Endometrial microvascular endothelial cells (primary cell): ENCODE measurements around the gene COL27A1. TPM values are rescaled to one million over a fixed set of nuclear protein-coding genes. Genes with fewer than 3 reads are reported as not detected.

Source experiments
- in situ Hi-C: cut with HindIII; loops from 2 replicates; pipeline ENCODE4 v1.10.0; 2017; ENCODE audit warnings: low sequenced_read_pairs, low pct_unique_long_range_greater_than_20kb; ENCODE audit errors: inconsistent ontology term
- total RNA-seq: library from RNA; depleted of rRNA; stranded (reverse); fragments of >200 nt; gene quantifications from one replicate; pipeline ENCODE4 v1.2.3, GENCODE V29; 2015; ENCODE audit errors: inconsistent ontology term

COL27A1 gene
- total RNA-seq, 1 donor from 2014 or later = 17.4 TPM

- in situ Hi-C loops = no loop called here
Observed at GRCh38 chr9:114196117-114196516, 40.8 kb downstream of the COL27A1 start.

DNA sequence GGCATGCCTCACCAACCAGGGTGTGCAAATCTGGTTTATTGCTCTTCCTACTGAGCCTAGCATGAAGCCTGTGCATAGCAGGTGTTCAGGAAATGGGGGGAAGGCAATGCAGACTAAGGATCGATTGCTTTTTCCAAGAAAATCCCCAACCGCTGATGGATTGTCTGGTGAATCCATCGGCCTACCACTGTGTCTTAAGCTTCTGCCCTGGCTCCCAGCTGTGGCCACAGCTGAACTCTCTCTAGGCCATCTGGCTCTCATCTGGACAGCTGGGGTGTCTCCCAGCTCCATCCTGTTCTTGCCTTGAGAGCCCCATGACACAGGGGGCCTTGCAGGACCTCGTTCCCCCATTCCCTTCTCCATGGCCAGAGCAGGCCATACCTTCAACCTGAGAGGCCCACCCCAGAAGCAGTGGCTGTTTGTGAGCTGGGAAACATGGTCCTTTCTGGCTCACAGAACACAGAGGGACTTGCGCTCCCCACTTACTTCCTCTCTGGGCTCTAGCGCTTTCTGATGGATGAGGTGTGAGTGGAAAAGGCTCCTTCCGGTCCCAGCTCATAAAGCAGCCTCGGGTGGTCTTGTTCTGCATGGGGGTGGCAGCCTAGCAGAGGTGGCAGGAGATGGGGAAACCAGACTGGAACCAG, 41.8 kb downstream of the COL27A1 start:
- in situ Hi-C loops = no loop called here

DNA sequence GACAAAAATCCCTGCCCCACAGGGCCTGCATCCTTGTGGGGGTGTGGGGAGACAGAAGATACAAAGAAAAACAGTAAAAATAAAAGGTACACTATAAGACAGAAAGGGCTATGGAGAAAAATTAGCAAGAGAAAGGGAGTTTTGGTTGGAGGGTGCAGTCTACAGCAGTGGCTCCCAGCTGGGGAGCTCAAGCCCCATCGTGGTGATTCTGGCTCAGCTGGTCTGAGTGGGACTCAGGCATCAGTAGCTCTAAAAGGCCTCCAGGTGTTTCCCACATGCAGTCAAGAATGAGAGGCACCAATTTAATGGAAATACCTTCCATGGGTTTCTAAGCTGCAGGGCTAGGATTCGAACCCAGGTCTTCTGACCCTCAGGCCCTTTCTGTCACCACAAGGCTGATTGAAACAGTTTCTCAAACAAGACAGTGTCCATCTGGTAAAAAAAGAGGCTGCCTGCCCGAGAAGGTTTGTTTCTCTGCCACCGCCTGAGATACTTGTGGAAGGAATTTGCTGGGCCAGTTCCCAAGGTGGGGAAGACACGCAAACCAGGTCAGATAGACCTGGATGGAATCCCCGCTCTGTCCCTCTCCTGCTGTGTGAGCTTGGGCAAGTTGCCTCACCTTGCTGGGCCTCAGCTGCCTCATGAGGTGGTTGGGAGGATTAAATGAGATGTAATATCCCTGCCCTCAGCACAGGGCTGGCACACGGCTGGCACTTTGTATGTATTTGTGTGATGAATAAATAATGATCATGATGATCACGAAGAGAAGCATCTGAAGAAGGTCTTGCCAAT, 43.1 kb downstream of the COL27A1 start:
- in situ Hi-C loops = no loop called here

- in situ Hi-C loops = no loop called here
Observed at GRCh38 chr9:114200721-114201300, 45.5 kb downstream of the COL27A1 start.

DNA sequence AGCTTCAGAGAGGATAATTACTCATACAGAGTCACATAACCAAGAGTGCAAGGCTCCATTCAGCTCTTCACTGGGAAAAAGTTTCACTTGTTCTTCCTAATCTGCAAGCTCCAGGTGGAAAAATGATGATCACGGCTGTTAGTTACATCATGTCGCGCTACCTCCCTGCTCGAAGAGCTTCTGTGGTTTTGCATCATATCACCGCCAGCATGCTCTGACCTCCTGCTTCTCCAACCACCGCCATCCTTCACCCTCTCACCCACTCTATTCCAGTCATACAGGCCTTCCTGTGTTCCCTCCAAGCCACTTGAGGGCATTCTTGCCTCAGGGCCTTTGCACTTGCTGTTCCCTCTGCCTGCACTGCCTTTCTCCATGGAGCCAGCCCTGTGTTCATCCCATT, 47.1 kb downstream of the COL27A1 start:
- in situ Hi-C loops = no loop called here

- in situ Hi-C loops = no loop called here
Observed at GRCh38 chr9:114202849-114203248, 47.5 kb downstream of the COL27A1 start.

DNA sequence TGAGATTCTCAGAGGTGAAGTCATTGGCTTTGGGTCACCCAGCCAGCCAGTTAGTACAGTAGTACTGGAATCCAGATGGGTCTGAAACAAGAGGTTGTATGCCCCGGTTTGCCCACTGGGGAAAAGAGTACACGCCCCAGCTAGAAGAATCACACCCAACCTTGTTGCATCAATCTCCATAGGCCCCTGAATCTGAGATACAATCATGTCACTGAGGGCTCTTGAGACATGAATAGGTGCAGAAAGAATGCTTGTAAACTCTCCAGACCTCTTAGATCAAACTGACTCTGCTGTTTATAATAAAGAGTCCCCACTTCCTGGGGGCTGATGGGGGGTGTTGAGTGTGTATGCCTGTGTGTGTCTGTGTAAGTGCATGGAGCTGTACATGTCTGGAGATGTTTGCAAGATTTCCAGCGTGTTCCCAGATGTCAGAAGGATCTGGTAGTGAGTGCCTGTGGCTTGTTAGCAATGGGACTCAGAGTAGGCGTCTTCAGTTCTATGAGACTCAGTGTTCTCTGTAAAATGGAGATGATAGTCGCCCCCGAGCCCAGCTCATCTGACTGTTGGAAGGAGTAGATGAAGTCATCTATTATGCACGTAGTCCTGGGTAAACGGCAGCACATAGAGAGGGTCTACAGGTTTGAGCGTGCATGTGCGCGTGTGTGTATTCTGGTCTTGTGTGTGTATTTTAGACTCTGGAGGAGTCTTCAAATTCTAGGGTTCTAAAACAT, 48.2 kb downstream of the COL27A1 start:
- in situ Hi-C loops = no loop called here

DNA sequence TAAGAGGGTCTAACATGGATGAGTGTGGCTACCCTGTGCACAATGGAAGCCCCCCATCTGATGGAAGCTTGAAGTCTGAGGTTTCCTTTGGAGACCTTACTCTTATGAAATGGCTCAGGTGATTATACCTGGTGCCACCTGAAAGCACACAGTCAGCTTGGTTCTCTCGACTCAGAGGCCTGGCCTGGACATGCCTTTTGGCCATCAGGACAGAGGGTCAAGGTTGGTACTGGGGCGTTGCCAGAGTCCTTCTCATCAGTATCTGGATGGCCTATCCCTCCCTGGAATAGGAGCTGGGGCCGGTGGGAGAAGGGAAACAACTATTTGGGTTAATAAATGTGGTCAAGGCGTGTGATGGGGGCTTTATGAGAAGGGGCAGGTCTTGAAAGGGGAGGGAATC, 48.9 kb downstream of the COL27A1 start:
- in situ Hi-C loops = no loop called here

DNA sequence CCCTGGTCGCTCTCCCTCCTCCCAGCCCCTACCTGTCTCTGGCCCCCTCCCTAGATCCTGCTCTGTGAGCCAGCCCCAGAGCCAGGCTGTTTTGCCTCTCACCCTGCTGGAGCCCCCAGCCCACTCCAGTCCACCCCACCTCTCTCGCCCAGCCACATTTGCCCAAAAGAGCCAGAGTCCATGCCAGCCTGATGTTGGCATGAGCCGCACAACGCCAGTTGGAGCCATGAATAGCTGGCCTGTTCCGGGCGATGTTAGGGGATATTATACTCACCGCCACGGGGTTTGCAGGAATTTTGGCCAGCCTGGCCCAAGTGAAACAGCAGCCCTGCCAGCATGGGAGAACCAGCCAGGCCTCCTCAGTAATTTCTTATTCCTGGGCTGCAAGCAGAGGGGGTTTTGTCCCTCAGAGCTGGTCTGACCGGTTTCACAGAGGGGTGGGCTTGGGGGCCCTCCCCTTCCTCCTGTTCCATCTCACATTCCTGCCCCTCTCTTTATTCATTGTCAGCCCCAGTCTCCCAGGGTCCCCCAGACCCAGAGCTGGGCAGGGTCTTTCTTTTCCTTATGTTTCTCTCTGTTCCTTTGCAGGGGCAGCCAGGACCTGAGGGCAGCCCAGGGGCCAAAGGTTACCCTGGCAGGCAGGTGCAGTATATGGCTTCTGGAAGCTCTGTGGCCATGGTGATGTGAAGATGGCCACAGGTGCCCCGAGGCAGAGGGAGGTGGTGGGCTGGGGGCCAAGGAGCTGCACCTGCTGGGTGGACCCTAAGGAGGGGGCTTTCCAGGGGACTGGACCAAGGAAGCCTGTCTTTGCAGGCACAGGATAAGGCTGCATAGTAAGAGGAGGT, 50.1 kb downstream of the COL27A1 start:
- in situ Hi-C loops = no loop called here

- in situ Hi-C loops = no loop called here
Observed at GRCh38 chr9:114206221-114206789, 51.0 kb downstream of the COL27A1 start.

DNA sequence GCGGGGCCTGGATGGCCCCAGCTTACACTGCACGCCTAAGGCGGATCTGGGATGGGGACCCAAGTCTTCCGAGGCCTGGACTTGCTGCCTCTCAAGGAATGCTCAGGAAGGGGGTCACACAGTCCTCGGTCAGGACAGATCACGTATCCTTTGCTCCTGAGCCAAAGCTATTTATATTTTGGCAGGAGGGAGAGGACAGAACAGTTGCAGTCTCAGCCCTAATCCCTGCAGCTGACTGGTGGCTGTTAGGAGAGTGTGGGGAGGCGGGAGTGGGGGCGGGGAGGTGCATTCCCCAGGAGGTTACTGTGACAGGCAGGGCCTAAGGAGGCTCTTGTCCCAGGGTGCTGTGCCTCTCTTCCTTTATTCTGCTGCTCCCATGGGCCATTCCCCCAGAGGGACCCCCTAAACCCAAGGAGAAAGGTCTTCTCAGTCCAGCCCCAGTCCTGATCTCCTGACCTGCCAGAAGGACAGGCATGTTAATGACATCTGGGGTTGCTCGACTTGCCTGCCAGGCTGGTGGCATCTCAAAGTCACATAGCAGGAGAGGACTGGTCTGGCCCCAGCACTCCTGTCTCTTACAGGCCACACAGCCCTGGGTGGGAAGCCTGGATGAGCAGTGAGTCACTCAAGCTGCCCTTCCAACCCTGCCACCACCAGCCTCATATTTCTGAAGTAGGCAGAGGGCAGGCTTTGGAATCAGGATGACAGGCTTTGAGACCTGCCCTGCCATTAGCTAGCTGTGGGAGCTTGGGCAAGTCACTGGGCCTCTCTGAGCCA, 51.9 kb downstream of the COL27A1 start:
- in situ Hi-C loops = no loop called here

- in situ Hi-C loops = no loop called here
Observed at GRCh38 chr9:114207845-114208244, 52.5 kb downstream of the COL27A1 start.

DNA sequence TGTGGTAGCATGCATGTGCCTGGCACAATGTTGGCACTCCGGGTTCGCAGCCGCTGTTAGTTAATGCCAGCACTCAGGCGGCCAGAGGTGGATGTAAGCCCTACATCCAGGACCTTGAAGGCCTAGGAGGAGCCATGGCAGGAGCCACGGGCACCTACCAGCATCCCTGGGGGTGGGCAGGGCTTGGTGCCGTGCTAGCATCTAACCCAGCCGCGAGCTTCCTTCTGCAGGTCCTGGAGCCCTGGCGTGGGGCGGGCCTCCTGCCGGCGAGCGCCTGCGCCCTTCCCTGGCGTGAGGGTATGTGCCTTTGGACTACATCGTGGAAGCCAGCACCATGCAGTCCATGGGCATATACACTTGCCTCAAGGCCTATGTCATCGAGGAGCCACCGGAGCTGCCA, 53.8 kb downstream of the COL27A1 start:
- in situ Hi-C loops = no loop called here

- in situ Hi-C loops = no loop called here
Observed at GRCh38 chr9:114210136-114210535, 54.8 kb downstream of the COL27A1 start.

DNA sequence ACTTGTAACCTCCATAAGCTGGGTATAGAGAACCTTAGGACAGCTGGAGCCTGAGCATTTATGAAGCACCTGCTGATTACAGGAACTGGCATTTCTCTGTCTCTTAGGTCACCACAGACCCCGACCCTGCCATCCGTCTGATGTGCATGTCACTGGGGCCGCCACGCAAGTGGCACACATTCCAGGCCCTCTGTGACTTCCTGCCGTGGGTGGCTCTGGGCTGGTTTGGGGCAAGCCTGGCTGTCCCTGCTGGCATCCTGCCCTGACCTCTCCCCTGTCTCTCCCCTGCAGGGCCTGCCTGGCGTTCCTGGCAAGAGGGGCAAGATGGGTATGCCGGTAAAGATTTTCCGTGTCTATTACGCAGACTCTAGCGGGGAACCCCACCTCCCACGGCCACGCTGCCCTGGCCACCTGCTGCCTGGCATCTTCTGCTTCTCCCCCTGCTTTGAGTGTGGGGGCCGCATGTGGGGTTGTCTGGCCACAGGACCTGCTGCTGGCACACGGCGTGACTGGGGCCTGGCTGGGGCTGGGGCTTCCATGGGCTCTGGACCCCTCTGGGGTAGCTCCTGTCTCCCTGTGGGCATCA, 55.4 kb downstream of the COL27A1 start:
- in situ Hi-C loops = no loop called here

- in situ Hi-C loops = no loop called here
Observed at GRCh38 chr9:114212826-114213225, 57.5 kb downstream of the COL27A1 start.

DNA sequence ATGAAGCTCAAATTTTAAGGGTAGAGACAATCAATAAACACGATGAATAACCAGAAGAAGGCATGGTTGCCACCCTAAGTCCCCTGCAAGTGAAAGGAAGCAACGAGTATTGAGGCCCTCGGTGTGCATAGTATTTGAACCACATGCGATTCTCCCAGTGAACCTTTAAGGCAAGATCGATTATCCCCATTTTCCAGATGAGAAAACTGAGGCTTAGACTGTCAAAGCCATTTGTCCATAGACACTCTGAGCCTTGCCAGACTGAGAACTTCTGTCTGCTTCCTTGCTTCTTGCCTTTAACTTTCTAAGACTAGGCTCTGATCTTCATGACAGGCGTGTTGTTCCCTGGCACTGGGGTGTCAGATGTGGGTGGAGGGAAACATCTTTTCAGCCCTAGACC, 58.2 kb downstream of the COL27A1 start:
- in situ Hi-C loops = no loop called here
